D341Med (cell line): ENCODE measurements around the gene ANKRD55.
"Not testable (repeated sequence)": the region's sequence is repeated elsewhere in the genome, so short reads cannot be mapped to it uniquely, and the experiment has no call there.

Experiments
- DNase-seq: peaks from one replicate; pipeline ENCODE4 v3.0.0; 2012; ENCODE audit warnings: low spot score

ANKRD55 gene

GRCh38 chr5:56207537-56207936, 25.6 kb downstream of the ANKRD55 start:
- DNase-seq: no peak

GRCh38 chr5:56206126-56206910, 26.8 kb downstream of the ANKRD55 start:
- DNase-seq: no peak

- not testable (repeated sequence) for DNase-seq
Measured at GRCh38 chr5:56203936-56204335, 29.2 kb downstream of the ANKRD55 start.

GRCh38 chr5:56202483-56202882, 30.6 kb downstream of the ANKRD55 start:
- no peak for DNase-seq

- not testable (repeated sequence) for DNase-seq
Measured at GRCh38 chr5:56201762-56202261, 31.3 kb downstream of the ANKRD55 start.

GRCh38 chr5:56200971-56201666, 32.0 kb downstream of the ANKRD55 start:
- peak; percentile 72 for DNase-seq

GRCh38 chr5:56195016-56195415, 38.1 kb downstream of the ANKRD55 start:
- DNase-seq: no peak

GRCh38 chr5:56192246-56192645, 40.9 kb downstream of the ANKRD55 start:
- DNase-seq: no peak

GRCh38 chr5:56191656-56192055, 41.5 kb downstream of the ANKRD55 start:
- DNase-seq: no peak

- DNase-seq: no peak
Measured at GRCh38 chr5:56190497-56190896, 42.6 kb downstream of the ANKRD55 start.

- no peak for DNase-seq
Measured at GRCh38 chr5:56185768-56186311, 47.3 kb downstream of the ANKRD55 start.

GRCh38 chr5:56183506-56183905, 49.6 kb downstream of the ANKRD55 start:
- DNase-seq: no peak

GRCh38 chr5:56179442-56179841, 53.7 kb downstream of the ANKRD55 start:
- DNase-seq: no peak

GRCh38 chr5:56178823-56179222, 54.3 kb downstream of the ANKRD55 start:
- DNase-seq: no peak

GRCh38 chr5:56176871-56177533, 56.1 kb downstream of the ANKRD55 start:
- DNase-seq: no peak

GRCh38 chr5:56176155-56176798, 56.9 kb downstream of the ANKRD55 start:
- no peak for DNase-seq

- no peak for DNase-seq
Measured at GRCh38 chr5:56175488-56175887, 57.6 kb downstream of the ANKRD55 start.

GRCh38 chr5:56175021-56175420, 58.1 kb downstream of the ANKRD55 start:
- no peak for DNase-seq

- no peak for DNase-seq
Measured at GRCh38 chr5:56172241-56172640, 60.9 kb downstream of the ANKRD55 start.

- no peak for DNase-seq
Measured at GRCh38 chr5:56170557-56170956, 62.6 kb downstream of the ANKRD55 start.

GRCh38 chr5:56169949-56170348, 63.2 kb downstream of the ANKRD55 start:
- DNase-seq: no peak

GRCh38 chr5:56169281-56169680, 63.8 kb downstream of the ANKRD55 start:
- no peak for DNase-seq
